ENCODE results near the gene PRR16. TPM values are rescaled to one million over a fixed set of nuclear protein-coding genes. Genes with fewer than 3 reads are reported as not detected.

PRR16 gene
- total and polyA plus RNA-seq, 3 experiments from 2014 or later, result not detected

- Histone ChIP-seq H3K4me1 (ENCODE audit: insufficient read depth, low read length) (no peaks in the 10 kb centered on the region), H3K4me3 (ENCODE audit: low read length) (no peak overlapping the region), H3K27me3 (ENCODE audit: insufficient read depth, low read length, poor library complexity, severe bottlenecking) (no peaks in the 10 kb centered on the region), H3K27ac (ENCODE audit: low read depth, low read length) (no peak overlapping the region), H3K9me3 (ENCODE audit: low read length) (no peaks in the 10 kb centered on the region), H3K36me3 (ENCODE audit: insufficient read depth, low read length) (no peaks in the 10 kb centered on the region)
- Mint-ChIP-seq H3K4me1 (no peaks in the 10 kb centered on the region), H3K9me3 (peaks cover 0 to 29% (median 3%) of the 10 kb centered on the region in 5 donors), H3K27ac (no peak overlapping the region), H3K4me3 (no peak overlapping the region), H3K36me3 (no peaks in the 10 kb centered on the region), H3K27me3 (no peaks in the 10 kb centered on the region)
- no peak for DNase-seq
- POLR2A ChIA-PET, result no interaction called here
- CTCF ChIA-PET, result no interaction called here
These were observed 80.9 kb downstream of the PRR16 start for GRCh38 chr5:120545007-120545406.

DNA sequence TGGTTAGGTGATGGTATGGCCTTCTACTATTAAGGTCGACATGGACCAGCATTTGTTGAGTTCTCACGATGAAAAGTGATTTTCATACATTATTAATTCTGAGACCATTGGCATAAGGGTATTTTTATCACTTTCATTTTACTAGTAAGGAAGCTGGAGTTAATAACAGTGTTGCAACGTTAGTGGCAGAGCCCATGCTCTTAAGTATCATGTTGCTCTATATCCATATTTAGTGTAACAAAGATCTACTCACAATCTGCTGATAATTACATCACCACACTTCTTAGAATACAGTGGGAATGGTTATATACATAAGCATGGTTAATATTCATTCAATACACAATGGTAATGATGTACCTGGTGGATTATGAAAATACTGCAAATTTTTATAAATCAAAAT is 81.9 kb downstream of the PRR16 start:
- H3K4me1 ChIP-seq (ENCODE audit: insufficient read depth, low read length), result no peaks in the 10 kb centered on the region
- no peaks in the 10 kb centered on the region for H3K36me3 Mint-ChIP-seq
- H3K9me3 ChIP-seq (ENCODE audit: low read length), result no peaks in the 10 kb centered on the region
- H3K4me3 ChIP-seq (ENCODE audit: low read length), result no peak overlapping the region
- CTCF ChIA-PET, result no interaction called here
- H3K27me3 Mint-ChIP-seq, result no peaks in the 10 kb centered on the region
- POLR2A ChIA-PET, result no interaction called here
- no peaks in the 10 kb centered on the region for H3K27me3 ChIP-seq (ENCODE audit: insufficient read depth, low read length, poor library complexity, severe bottlenecking)
- H3K27ac Mint-ChIP-seq, result no peak overlapping the region
- peaks cover 0 to 24% (median 3%) of the 10 kb centered on the region in 5 donors for H3K9me3 Mint-ChIP-seq
- no peaks in the 10 kb centered on the region for H3K4me1 Mint-ChIP-seq
- H3K4me3 Mint-ChIP-seq, result no peak overlapping the region
- no peak overlapping the region for H3K27ac ChIP-seq (ENCODE audit: low read depth, low read length)
- H3K36me3 ChIP-seq (ENCODE audit: insufficient read depth, low read length), result no peaks in the 10 kb centered on the region
- no peak for DNase-seq

GRCh38 chr5:120546922-120547321 is 82.8 kb downstream of the PRR16 start:
- Histone ChIP-seq H3K4me3 (ENCODE audit: low read length) (no peak overlapping the region), H3K36me3 (ENCODE audit: insufficient read depth, low read length) (no peaks in the 10 kb centered on the region), H3K27me3 (ENCODE audit: insufficient read depth, low read length, poor library complexity, severe bottlenecking) (no peaks in the 10 kb centered on the region), H3K9me3 (ENCODE audit: low read length) (no peaks in the 10 kb centered on the region), H3K4me1 (ENCODE audit: insufficient read depth, low read length) (no peaks in the 10 kb centered on the region), H3K27ac (ENCODE audit: low read depth, low read length) (no peak overlapping the region)
- Mint-ChIP-seq H3K27me3 (no peaks in the 10 kb centered on the region), H3K27ac (no peak overlapping the region), H3K4me3 (no peak overlapping the region), H3K36me3 (no peaks in the 10 kb centered on the region), H3K4me1 (no peaks in the 10 kb centered on the region), H3K9me3 (peaks cover 0 to 24% (median 3%) of the 10 kb centered on the region in 5 donors)
- POLR2A ChIA-PET, result no interaction called here
- DNase-seq, result no peak
- CTCF ChIA-PET, result no interaction called here

- Histone ChIP-seq H3K36me3 (ENCODE audit: insufficient read depth, low read length) (no peaks in the 10 kb centered on the region), H3K4me1 (ENCODE audit: insufficient read depth, low read length) (no peaks in the 10 kb centered on the region), H3K27me3 (ENCODE audit: insufficient read depth, low read length, poor library complexity, severe bottlenecking) (no peaks in the 10 kb centered on the region), H3K4me3 (ENCODE audit: low read length) (no peak overlapping the region), H3K27ac (ENCODE audit: low read depth, low read length) (no peak overlapping the region), H3K9me3 (ENCODE audit: low read length) (no peaks in the 10 kb centered on the region)
- no peaks in the 10 kb centered on the region for H3K36me3 Mint-ChIP-seq
- ChIA-PET POLR2A (no interaction called here), CTCF (no interaction called here)
- H3K27me3 Mint-ChIP-seq, result no peaks in the 10 kb centered on the region
- no peaks in the 10 kb centered on the region for H3K4me1 Mint-ChIP-seq
- no peak for DNase-seq
- peaks cover 0 to 18% (median 2%) of the 10 kb centered on the region in 5 donors for H3K9me3 Mint-ChIP-seq
- H3K4me3 Mint-ChIP-seq, result no peak overlapping the region
- no peak overlapping the region for H3K27ac Mint-ChIP-seq
These were observed 86.3 kb downstream of the PRR16 start for GRCh38 chr5:120550358-120550757.

- Histone ChIP-seq H3K4me3 (ENCODE audit: low read length) (no peak overlapping the region), H3K9me3 (ENCODE audit: low read length) (no peaks in the 10 kb centered on the region), H3K4me1 (ENCODE audit: insufficient read depth, low read length) (no peaks in the 10 kb centered on the region), H3K27ac (ENCODE audit: low read depth, low read length) (no peak overlapping the region), H3K36me3 (ENCODE audit: insufficient read depth, low read length) (no peaks in the 10 kb centered on the region), H3K27me3 (ENCODE audit: insufficient read depth, low read length, poor library complexity, severe bottlenecking) (no peaks in the 10 kb centered on the region)
- Mint-ChIP-seq H3K36me3 (no peaks in the 10 kb centered on the region), H3K4me3 (no peak overlapping the region), H3K27ac (no peak overlapping the region), H3K27me3 (no peaks in the 10 kb centered on the region), H3K9me3 (peaks cover 0 to 27% (median 2%) of the 10 kb centered on the region in 5 donors), H3K4me1 (no peaks in the 10 kb centered on the region)
- no peak for DNase-seq
- ChIA-PET POLR2A (no interaction called here), CTCF (no interaction called here)
These were observed 88.5 kb downstream of the PRR16 start for GRCh38 chr5:120552638-120553037.

DNA sequence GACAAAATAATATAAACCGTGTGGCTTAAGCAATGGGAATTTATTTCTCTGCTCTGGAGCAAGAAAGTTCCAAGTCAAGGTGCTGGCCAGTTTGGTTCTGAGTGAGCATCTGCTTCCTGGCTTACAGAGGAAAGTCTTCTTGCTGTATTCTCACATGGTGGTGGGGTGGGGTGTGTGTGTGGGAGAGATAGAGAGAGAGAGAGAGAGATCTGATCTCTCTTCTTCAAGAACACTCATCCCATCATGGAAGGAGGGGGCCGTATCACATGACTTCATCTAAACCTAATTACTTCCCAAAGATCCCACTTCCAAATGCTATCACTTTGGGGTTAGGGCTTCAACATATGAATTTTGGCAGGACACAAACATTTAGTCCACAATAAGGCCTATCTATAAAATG is 91.2 kb downstream of the PRR16 start:
- H3K36me3 Mint-ChIP-seq, result no peaks in the 10 kb centered on the region
- no peak overlapping the region for H3K4me3 Mint-ChIP-seq
- Histone ChIP-seq H3K4me1 (ENCODE audit: insufficient read depth, low read length) (no peaks in the 10 kb centered on the region), H3K9me3 (ENCODE audit: low read length) (no peaks in the 10 kb centered on the region), H3K27me3 (ENCODE audit: insufficient read depth, low read length, poor library complexity, severe bottlenecking) (no peaks in the 10 kb centered on the region), H3K27ac (ENCODE audit: low read depth, low read length) (no peak overlapping the region), H3K4me3 (ENCODE audit: low read length) (no peak overlapping the region), H3K36me3 (ENCODE audit: insufficient read depth, low read length) (no peaks in the 10 kb centered on the region)
- ChIA-PET CTCF (no interaction called here), POLR2A (no interaction called here)
- no peak for DNase-seq
- no peak overlapping the region for H3K27ac Mint-ChIP-seq
- H3K9me3 Mint-ChIP-seq, result peaks cover 0 to 32% (median 2%) of the 10 kb centered on the region in 5 donors
- no peaks in the 10 kb centered on the region for H3K27me3 Mint-ChIP-seq
- H3K4me1 Mint-ChIP-seq, result no peaks in the 10 kb centered on the region

DNA sequence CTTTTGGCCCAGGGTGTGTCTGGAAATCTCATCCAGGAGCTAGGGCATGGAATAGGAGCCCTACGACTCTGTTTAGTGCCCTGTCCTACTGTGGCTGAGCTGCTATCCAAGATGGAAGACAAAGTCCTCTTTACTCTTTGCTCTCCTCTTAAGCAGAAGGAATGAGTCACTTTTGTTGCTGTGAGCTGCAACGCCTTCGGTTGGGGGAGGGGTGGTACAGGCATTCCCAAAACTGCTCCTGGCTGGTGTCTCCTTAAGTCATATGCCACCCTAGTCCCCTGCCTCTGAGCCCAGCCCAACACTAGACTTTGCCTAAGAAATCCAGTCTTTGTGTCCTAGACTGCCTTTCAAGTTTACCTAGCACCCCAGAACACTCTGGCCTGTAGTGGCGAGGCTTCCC is 99.9 kb downstream of the PRR16 start:
- Histone ChIP-seq H3K4me3 (ENCODE audit: low read length) (no peak overlapping the region), H3K36me3 (ENCODE audit: insufficient read depth, low read length) (no peaks in the 10 kb centered on the region), H3K27ac (ENCODE audit: low read depth, low read length) (no peak overlapping the region), H3K27me3 (ENCODE audit: insufficient read depth, low read length, poor library complexity, severe bottlenecking) (no peaks in the 10 kb centered on the region), H3K9me3 (ENCODE audit: low read length) (no peaks in the 10 kb centered on the region), H3K4me1 (ENCODE audit: insufficient read depth, low read length) (no peaks in the 10 kb centered on the region)
- Mint-ChIP-seq H3K4me1 (no peaks in the 10 kb centered on the region), H3K9me3 (peaks cover 0 to 37% (median 9%) of the 10 kb centered on the region in 5 donors), H3K36me3 (no peaks in the 10 kb centered on the region), H3K4me3 (no peak overlapping the region), H3K27me3 (no peaks in the 10 kb centered on the region), H3K27ac (no peak overlapping the region)
- DNase-seq, result no peak
- ChIA-PET POLR2A (no interaction called here), CTCF (no interaction called here)

DNA sequence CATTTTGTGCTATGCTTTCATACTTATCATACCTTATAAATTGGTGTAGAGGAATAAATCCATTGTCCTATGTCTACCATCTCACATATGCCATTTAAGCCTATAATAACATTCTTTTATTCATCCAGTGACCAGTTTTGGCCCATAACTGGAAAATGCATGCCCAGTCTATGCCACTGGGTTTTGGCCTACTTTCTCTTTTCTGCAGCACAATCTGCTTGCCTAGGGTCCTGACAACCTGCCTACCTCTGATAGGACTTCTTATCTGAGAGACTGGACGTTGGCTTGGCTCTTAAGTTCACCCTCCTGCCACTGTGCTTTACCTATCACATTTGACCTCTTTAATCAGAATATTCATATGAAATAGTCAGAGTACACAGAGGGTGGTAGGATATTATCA is 103.0 kb downstream of the PRR16 start:
- no peak overlapping the region for H3K27ac Mint-ChIP-seq
- DNase-seq, result no peak
- Histone ChIP-seq H3K4me3 (ENCODE audit: low read length) (no peak overlapping the region), H3K4me1 (ENCODE audit: insufficient read depth, low read length) (no peaks in the 10 kb centered on the region), H3K36me3 (ENCODE audit: insufficient read depth, low read length) (no peaks in the 10 kb centered on the region), H3K27ac (ENCODE audit: low read depth, low read length) (no peak overlapping the region), H3K27me3 (ENCODE audit: insufficient read depth, low read length, poor library complexity, severe bottlenecking) (no peaks in the 10 kb centered on the region), H3K9me3 (ENCODE audit: low read length) (no peaks in the 10 kb centered on the region)
- ChIA-PET CTCF (no interaction called here), POLR2A (no interaction called here)
- H3K27me3 Mint-ChIP-seq, result no peaks in the 10 kb centered on the region
- H3K36me3 Mint-ChIP-seq, result no peaks in the 10 kb centered on the region
- peaks cover 0 to 34% (median 9%) of the 10 kb centered on the region in 5 donors for H3K9me3 Mint-ChIP-seq
- no peak overlapping the region for H3K4me3 Mint-ChIP-seq
- no peaks in the 10 kb centered on the region for H3K4me1 Mint-ChIP-seq

GRCh38 chr5:120567921-120568320 is 103.8 kb downstream of the PRR16 start:
- Histone ChIP-seq H3K4me3 (ENCODE audit: low read length) (no peak overlapping the region), H3K27ac (ENCODE audit: low read depth, low read length) (no peak overlapping the region), H3K4me1 (ENCODE audit: insufficient read depth, low read length) (no peaks in the 10 kb centered on the region), H3K9me3 (ENCODE audit: low read length) (no peaks in the 10 kb centered on the region), H3K27me3 (ENCODE audit: insufficient read depth, low read length, poor library complexity, severe bottlenecking) (no peaks in the 10 kb centered on the region), H3K36me3 (ENCODE audit: insufficient read depth, low read length) (no peaks in the 10 kb centered on the region)
- no peak overlapping the region for H3K27ac Mint-ChIP-seq
- H3K4me1 Mint-ChIP-seq, result no peaks in the 10 kb centered on the region
- H3K27me3 Mint-ChIP-seq, result no peaks in the 10 kb centered on the region
- H3K9me3 Mint-ChIP-seq, result peaks cover 0 to 30% (median 9%) of the 10 kb centered on the region in 5 donors
- no peaks in the 10 kb centered on the region for H3K36me3 Mint-ChIP-seq
- CTCF ChIA-PET, result no interaction called here
- no peak for DNase-seq
- H3K4me3 Mint-ChIP-seq, result no peak overlapping the region
- POLR2A ChIA-PET, result no interaction called here

Measured in CD8-positive, alpha-beta memory T cell (primary cell).